Measurements from ENCODE around the gene TEX11.

DNA sequence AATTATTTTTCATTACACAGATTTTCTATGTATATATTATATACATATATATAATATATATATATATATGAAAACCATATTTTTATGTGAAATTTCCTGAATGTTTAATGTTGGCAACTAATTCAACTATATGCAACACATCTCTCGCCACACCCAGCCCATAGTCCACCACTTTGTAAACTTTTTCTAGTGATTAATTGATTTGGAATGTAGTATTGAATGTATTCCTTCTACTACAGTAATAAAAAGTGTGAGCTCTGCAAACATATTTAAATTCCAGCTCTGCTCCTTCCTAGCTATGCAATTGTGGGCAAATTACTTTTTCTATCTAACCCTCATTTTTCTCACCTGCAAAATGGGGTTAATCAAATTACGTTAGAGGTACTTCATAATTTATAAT lies 187.8 kb downstream of the TEX11 start:
- TF ChIP-seq, protein P1, sequence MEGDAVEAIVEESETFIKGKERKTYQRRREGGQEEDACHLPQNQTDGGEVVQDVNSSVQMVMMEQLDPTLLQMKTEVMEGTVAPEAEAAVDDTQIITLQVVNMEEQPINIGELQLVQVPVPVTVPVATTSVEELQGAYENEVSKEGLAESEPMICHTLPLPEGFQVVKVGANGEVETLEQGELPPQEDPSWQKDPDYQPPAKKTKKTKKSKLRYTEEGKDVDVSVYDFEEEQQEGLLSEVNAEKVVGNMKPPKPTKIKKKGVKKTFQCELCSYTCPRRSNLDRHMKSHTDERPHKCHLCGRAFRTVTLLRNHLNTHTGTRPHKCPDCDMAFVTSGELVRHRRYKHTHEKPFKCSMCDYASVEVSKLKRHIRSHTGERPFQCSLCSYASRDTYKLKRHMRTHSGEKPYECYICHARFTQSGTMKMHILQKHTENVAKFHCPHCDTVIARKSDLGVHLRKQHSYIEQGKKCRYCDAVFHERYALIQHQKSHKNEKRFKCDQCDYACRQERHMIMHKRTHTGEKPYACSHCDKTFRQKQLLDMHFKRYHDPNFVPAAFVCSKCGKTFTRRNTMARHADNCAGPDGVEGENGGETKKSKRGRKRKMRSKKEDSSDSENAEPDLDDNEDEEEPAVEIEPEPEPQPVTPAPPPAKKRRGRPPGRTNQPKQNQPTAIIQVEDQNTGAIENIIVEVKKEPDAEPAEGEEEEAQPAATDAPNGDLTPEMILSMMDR (IDR thresholded peaks at IDR 0.05): no peak
- no peak for TF ChIP-seq POLR2A (IDR thresholded peaks at IDR 0.05)

All from body of pancreas (tissue), 4 donors.